NCI-H345 (cell line): Measurements from ENCODE around the gene EFNA5.
A peak's percentile ranks its signal among the peaks of the same experiment; 100 is the strongest.

Experiments used
- DNase-seq: peaks from one replicate; lab custom pipeline; 2025; lab: John Stamatoyannopoulos, UW

Gene EFNA5

GRCh38 chr5:107670932-107671741 lies at the start of gene EFNA5:
EFNA5 (minus strand) TSS chr5:107670937.
- peak; percentile 48 for DNase-seq

DNA sequence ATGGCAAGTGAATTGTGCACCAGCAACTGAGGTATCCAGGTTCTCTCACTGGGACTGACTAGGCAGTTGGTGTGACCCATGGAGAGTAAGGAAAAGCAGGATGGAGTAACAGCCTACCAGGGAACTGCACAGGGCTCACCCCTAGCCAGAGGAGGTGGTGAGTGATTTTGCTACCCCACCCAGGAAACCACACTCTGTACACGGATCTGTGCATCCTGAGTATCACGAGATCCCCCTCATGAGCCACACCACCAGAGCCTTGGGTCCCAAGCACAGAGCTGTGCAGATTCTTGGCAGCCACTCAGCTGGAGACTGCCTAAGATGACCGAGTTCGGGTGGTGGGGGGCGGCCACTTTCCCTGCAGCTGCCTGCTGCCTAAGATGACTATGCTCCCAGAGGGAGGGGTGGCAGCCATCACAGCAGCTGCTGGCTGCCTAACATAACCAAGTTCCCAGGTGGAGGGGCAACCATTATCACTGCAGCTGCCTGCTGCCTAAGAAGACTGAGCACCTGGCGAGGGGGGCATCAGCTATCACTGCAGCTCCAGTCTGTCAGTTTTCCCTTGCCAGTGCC lies 48.4 kb upstream of the EFNA5 start:
- DNase-seq = peak; percentile 8

DNA sequence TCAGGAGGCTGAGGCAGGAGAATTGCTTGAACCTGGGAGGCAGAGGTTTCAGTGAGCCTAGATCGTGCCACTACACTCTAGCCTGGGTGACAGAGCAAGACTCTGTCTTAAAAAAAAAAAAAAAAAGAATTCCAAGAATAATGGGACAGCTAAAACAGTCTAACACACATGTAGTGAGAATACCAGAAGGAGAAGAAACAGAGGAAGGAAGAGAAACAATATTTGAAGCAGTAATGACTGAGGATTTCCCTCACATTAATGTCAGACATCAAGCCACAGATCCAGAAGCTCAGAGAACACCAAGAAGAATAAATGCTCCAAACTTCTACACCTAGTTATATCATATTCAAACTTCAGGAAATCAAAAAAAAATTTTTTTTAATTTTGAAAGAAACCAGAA lies 47.1 kb upstream of the EFNA5 start:
- DNase-seq = no peak

DNA sequence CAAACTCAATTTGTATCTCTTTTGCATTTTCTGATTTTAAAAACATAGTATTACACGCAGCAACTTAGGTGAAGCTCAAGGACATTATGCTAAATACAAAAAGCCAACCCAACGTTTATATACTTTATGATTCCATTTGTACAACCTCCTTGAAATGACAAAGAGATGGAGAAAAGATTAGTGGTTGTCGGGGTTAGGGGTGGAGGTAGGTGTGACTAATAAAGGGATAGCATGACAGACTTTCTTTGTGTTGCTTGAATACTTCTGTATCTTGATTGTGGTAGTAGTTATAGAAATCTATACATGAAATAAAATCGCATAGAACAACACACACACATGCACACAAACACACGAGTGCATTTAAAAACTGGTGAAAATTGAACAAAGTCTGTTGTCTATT lies 42.5 kb upstream of the EFNA5 start:
- DNase-seq = no peak

GRCh38 chr5:107712359-107712870 lies 41.7 kb upstream of the EFNA5 start:
- no peak for DNase-seq

DNA sequence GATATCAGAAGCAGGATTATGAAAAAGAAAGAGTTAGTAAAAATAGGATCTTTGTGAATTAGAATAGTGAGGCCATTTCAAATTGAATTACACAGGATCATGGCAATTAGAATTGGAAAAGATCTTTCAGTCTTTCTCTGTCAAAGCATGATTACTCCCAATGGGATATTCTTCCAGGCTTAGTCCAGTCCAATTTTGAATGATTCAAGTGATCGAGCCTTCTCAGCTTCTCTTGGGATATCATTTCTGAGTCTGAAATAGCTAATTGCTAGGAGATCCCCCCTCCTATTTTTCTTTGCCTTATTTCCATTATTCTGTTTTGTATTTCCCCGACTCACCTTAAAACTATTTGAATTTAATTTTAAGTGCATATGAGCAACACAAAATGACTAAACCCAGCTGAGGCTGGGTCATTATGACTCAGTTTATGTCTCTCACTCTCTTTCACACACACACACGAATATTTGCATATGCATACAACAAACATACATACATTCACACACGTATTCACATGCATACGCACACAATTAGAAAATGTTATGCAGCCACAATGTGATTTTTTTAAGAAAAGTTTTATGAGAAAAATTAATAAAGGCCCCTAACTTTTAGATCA lies 34.8 kb upstream of the EFNA5 start:
- no peak for DNase-seq

DNA sequence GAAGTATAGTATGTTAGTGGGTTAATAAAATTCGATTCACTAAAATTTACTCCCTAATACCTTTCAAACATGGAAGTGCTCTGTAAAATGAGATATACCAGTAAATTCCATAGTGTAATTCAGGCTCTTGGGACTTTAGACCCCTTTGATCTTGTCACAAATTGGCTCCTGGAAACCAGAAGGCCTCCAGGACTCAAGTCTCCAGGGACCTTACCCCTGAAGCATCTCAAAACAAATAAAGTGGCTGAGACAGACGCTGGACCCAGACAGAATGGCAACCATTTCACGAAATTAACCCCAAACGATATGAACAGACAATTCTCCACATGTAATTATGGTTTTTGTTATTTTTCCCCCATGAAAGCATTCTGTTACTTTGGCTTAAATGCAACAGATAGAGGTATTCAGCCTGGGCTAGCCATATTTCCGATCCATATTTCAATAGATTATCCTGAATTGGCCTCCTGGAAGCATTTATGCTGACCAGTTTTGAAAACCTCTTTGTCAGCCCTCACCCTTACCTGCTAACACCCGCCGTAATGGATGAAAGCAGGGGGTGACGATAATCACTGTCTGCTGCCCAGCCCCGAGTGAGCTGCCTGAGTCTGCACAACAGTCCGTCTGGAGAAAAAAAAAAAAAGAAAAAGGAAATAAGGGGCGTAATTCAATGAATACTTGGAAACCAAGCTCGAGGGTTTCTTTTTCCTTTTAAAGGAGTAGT lies 34.1 kb upstream of the EFNA5 start:
- no peak for DNase-seq

DNA sequence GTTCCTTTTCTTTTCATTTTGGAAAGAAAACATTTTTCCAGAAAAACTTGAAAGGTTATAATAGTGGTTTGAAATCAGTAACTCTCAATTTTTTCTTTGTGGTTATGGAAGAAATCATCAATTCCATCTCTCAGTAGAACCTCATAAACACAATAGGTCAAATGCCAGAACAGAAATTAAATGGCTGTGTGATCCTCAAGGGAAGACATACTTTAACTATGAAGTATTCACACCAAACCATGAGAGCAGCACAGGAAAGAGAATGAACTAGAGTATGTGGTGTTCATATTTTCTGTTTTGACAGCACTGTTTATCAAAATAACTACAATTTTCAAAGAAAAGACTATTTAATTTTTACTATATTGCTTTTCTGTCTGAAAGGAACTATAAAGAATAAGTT lies 29.7 kb upstream of the EFNA5 start:
- DNase-seq = no peak

- no peak for DNase-seq
These were observed 28.7 kb upstream of the EFNA5 start for GRCh38 chr5:107699425-107699824.

GRCh38 chr5:107698286-107698685 lies 27.5 kb upstream of the EFNA5 start:
- no peak for DNase-seq

- DNase-seq = no peak
These were observed 25.8 kb upstream of the EFNA5 start for GRCh38 chr5:107696498-107696897.

GRCh38 chr5:107696080-107696479 lies 25.3 kb upstream of the EFNA5 start:
- DNase-seq = no peak

GRCh38 chr5:107687937-107688336 lies 17.2 kb upstream of the EFNA5 start:
- DNase-seq = no peak

DNA sequence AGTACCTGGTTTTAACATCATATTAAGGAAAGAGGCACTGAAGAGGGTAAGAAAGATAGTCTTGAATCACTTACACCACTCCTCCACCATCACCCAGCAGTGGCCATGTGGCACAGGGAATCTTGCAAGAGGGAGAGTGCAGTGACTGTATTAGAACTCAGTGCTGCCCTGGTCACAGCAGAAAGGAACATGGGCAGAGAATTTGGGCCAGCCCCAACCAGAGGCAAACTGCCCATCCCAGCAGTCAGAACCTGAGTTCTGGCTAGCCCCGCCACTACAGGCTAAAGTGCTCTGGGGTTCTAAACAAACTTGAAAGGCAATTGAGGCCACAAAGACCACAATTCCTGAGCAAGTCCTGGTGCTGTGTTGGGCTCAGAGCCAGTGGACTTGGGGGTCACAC lies 16.7 kb upstream of the EFNA5 start:
- no peak for DNase-seq

DNA sequence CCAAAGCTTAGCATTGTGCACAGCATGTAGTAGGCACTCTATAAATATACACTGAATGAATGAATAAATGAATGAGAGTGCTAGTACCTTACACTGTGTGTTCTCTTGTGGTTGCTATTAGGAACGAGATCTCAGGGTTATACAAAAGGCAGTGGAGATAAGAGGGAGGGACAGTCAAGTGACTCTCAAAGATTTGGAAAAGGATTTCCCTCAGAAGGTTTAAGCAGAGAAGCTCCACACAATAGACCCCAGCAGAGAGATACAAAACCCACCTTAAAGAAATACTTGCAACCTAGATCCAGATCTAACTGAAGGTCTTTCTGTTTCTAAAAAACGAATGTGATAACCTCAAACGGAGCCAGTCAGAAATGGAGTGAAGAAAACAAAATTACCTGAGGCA lies 11.8 kb upstream of the EFNA5 start:
- peak; percentile 60 for DNase-seq

- DNase-seq = no peak
These were observed 10.1 kb upstream of the EFNA5 start for GRCh38 chr5:107680799-107681198.

- no peak for DNase-seq
These were observed 9.4 kb upstream of the EFNA5 start for GRCh38 chr5:107680099-107680498.

GRCh38 chr5:107676702-107677101 lies 6.0 kb upstream of the EFNA5 start:
- DNase-seq = no peak

- no peak for DNase-seq
These were observed 4.5 kb upstream of the EFNA5 start for GRCh38 chr5:107675201-107675600.

DNA sequence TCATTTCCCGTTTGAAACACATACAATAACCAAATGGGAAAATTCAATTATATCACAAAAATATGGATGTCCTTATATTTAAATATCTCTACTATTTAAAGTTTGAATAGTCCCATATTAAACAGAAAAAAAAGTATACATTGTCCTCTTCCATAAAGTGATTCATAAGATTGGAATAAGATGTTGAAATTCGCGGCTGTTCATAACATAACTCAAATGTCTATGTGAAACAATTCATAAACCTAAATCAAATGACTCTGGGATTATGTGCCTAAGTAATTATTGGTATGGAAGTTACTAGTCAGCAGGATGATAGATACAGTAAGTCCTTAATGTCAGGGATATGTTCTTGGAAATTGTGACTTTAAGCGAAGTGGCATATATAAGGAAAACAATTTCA lies 3.9 kb upstream of the EFNA5 start:
- DNase-seq = no peak

DNA sequence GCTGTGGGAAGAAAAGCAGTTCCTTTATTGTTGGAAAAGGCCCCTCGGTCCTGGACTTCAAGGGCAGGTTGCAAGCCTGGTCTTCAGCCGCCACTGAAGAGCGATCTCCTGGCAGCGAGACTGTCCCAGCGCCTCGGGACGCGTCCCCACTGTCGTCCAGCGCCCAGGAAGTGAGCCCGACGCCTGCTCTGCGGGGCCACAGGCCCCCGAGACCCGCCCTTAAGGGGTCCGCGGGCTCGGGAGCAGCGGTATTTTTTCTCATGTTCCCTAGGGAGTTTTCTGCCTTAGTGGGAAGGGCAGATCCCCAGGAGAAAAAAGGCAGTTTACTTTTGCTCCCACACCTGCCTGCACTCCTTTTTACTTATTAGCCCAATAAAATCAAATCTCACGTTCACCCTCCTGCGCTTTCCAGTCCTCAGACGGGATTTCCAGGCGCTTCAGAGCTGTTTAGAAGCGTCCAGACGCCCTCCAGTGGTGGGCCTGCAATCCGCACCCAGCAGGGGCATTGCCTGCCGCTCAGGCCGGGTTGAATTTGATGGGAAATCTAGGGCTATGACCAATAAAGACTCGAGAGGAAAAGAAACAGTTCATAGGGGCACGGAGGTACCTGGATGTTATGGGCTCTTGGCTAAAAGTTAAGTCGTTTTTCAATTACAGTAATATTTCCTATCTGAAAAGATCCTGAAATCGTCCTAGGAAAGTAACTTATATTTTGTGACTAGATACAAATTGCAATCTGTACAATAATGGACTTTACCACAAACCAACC lies 2.8 kb upstream of the EFNA5 start:
- peak; percentile 90 for DNase-seq

DNA sequence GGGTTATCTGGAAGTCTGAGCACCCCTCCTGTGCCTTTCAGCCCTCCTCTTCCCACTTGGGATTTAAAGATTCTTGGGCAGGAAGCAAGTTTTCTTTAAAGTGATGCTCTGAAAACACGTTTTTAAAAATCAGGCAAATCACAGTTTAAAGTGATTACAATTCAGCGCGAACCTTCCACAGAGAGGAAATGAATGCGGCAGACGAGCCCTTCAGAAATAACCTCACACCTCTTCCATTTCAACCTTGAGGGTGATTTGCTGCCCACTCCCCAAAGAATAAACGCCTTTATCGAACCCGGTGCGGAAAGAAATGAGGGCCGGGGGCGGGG lies 2.3 kb upstream of the EFNA5 start:
- no peak for DNase-seq
